GM23248 (cell line): ENCODE measurements around the gene PSMD13. TPM values are rescaled to one million over a fixed set of nuclear protein-coding genes. Genes with fewer than 3 reads are reported as not detected.

Source experiments
- DNase-seq: peaks from one replicate; pipeline ENCODE4 v3.0.0-alpha.2; 2015
- H2AFZ ChIP-seq: fragments of 200-600 bp; sonication (generic); 2 replicates; pipeline ENCODE4 v1.6.1; 2016; ENCODE audit warnings: antibody characterized with exemption
- H3F3A ChIP-seq: fragments of 200-600 bp; sonication (generic); 2 replicates; pipeline ENCODE4 v1.6.1; 2016; ENCODE audit warnings: mild to moderate bottlenecking, antibody characterized with exemption, mixed run types; ENCODE audit not compliant: insufficient read depth
- H3K27ac ChIP-seq: fragments of 200-600 bp; sonication (generic); 2 replicates; pipeline ENCODE4 v1.5.1; 2016; ENCODE audit warnings: mild to moderate bottlenecking
- H3K27me3 ChIP-seq: fragments of 200-600 bp; sonication (generic); replicated peaks from 2 replicates; pipeline ENCODE4 v1.6.1; 2016; ENCODE audit warnings: mild to moderate bottlenecking; ENCODE audit not compliant: insufficient read depth
- H3K36me3 ChIP-seq: fragments of 200-600 bp; sonication (generic); 2 replicates; pipeline ENCODE4 v1.6.1; 2016; ENCODE audit warnings: low read depth, mild to moderate bottlenecking
- H3K4me1 ChIP-seq: fragments of 200-600 bp; sonication (generic); 2 replicates; pipeline ENCODE4 v1.6.1; 2016; ENCODE audit warnings: mild to moderate bottlenecking; ENCODE audit not compliant: insufficient read depth
- H3K4me2 ChIP-seq: fragments of 200-600 bp; sonication (generic); one replicate; pipeline ENCODE4 v1.6.1; 2016; ENCODE audit warnings: mild to moderate bottlenecking; ENCODE audit not compliant: unreplicated experiment
- H3K4me3 ChIP-seq: fragments of 200-600 bp; sonication (generic); 2 replicates; pipeline ENCODE4 v1.5.1; 2016; ENCODE audit warnings: mild to moderate bottlenecking
- H3K79me2 ChIP-seq: fragments of 200-600 bp; sonication (generic); 2 replicates; pipeline ENCODE4 v1.6.1; 2016; ENCODE audit warnings: mild to moderate bottlenecking; ENCODE audit not compliant: insufficient read depth
- H3K9ac ChIP-seq: fragments of 200-600 bp; sonication (generic); 2 replicates; pipeline ENCODE4 v1.6.1; 2016; ENCODE audit warnings: mild to moderate bottlenecking
- H3K9me2 ChIP-seq: fragments of 200-600 bp; sonication (generic); 2 replicates; pipeline ENCODE4 v1.6.1; 2016; ENCODE audit warnings: mixed run types, mild to moderate bottlenecking, moderate library complexity; ENCODE audit not compliant: insufficient read depth
- H3K9me3 ChIP-seq: fragments of 200-600 bp; sonication (generic); one replicate; pipeline ENCODE4 v1.6.1; 2017; ENCODE audit warnings: low read depth
- H4K20me1 ChIP-seq: fragments of 200-600 bp; sonication (generic); 2 replicates; pipeline ENCODE4 v1.6.0; 2016; ENCODE audit not compliant: insufficient read depth
- EZH2 ChIP-seq: fragments of 200-600 bp; sonication (generic); IDR thresholded peaks from 2 replicates; pipeline ENCODE4 v1.6.1; 2018; ENCODE audit warnings: antibody characterized with exemption, mild to moderate bottlenecking; ENCODE audit not compliant: insufficient read depth, poor library complexity, severe bottlenecking
- EZH2phosphoT487 ChIP-seq: fragments of 200-600 bp; sonication (generic); IDR thresholded peaks from 2 replicates; pipeline ENCODE4 v1.6.1; 2018; ENCODE audit warnings: antibody characterized with exemption, moderate library complexity, mild to moderate bottlenecking, low read depth; ENCODE audit not compliant: insufficient read depth
- WGBS, 2 experiments: methylation state at CpG; one replicate each; pipeline ENCODE4 v1.1.6; 2015 to 2017; ENCODE audit warnings: low lambda C conversion rate in 2 of 2, low coverage in 1 of 2; ENCODE audit errors: missing lambda C conversion rate in 2 of 2; 5-methylcytosine and 5-hydroxymethylcytosine counted together
- in situ Hi-C: fragments of 300-500 bp; cut with MboI; formaldehyde crosslinking; loops from 2 replicates; pipeline ENCODE4 v1.15.0; 2020
- polyA plus RNA-seq: library from polyadenylated mRNA; unstranded; fragments of >200 nt; fragmentation: Nextera tagmentation; extraction: Ambion mirVana; gene quantifications from 2 replicates; pipeline ENCODE4 v1.2.1, GENCODE V29; 2016
- total RNA-seq: library from RNA; depleted of rRNA; stranded (reverse); fragments of >200 nt; shearing (Covaris generic); gene quantifications from 2 replicates; pipeline ENCODE4 v1.2.3, GENCODE V29; 2014

Gene PSMD13
- total and polyA plus RNA-seq, 2 experiments from 2014 or later: 145 to 188 TPM

GRCh38 chr11:290621-291231, 54.0 kb downstream of the PSMD13 start:
- WGBS, 2 experiments: 88 to 94% methylated on average over 12 to 13 of the region's 13 CpGs
- H3K9me2 ChIP-seq: no peaks in the 10 kb centered on the region

GRCh38 chr11:291281-292210, 54.8 kb downstream of the PSMD13 start:
- Histone ChIP-seq H4K20me1 (no peaks in the 10 kb centered on the region), H3K9me2 (no peaks in the 10 kb centered on the region), H3K79me2 (no peaks in the 10 kb centered on the region), H3F3A (no peaks in the 10 kb centered on the region), H3K4me3 (no peak overlapping the region), H3K4me1 (no peaks in the 10 kb centered on the region), H3K9me3 (no peaks in the 10 kb centered on the region), H3K4me2 (no peak overlapping the region), H3K9ac (no peak overlapping the region), H2AFZ (no peak overlapping the region), H3K36me3 (no peaks in the 10 kb centered on the region), H3K27me3 (no peaks in the 10 kb centered on the region), H3K27ac (no peak overlapping the region)
- no peak for DNase-seq
- 87 to 89% methylated on average over 41 to 44 of the region's 44 CpGs for WGBS, 2 experiments
- in situ Hi-C loops: no loop called here
- TF ChIP-seq EZH2phosphoT487 (no peak), EZH2 (no peak)

More at GRCh38 chr11:290621-291231, 54.0 kb downstream of the PSMD13 start:
- no peak overlapping the region for H3K4me2 ChIP-seq
- no peaks in the 10 kb centered on the region for H4K20me1 ChIP-seq
- H3K27me3 ChIP-seq: no peaks in the 10 kb centered on the region
- no peak for DNase-seq
- no peaks in the 10 kb centered on the region for H3K9me3 ChIP-seq
- no peaks in the 10 kb centered on the region for H3K36me3 ChIP-seq
- H3F3A ChIP-seq: no peaks in the 10 kb centered on the region
- in situ Hi-C loops: no loop called here
- no peak overlapping the region for H3K4me3 ChIP-seq
- H2AFZ ChIP-seq: no peak overlapping the region
- H3K9ac ChIP-seq: no peak overlapping the region
- no peaks in the 10 kb centered on the region for H3K79me2 ChIP-seq
- H3K27ac ChIP-seq: no peak overlapping the region
- TF ChIP-seq EZH2phosphoT487 (no peak), EZH2 (no peak)
- no peaks in the 10 kb centered on the region for H3K4me1 ChIP-seq

- Histone ChIP-seq H4K20me1 (no peaks in the 10 kb centered on the region), H2AFZ (no peak overlapping the region), H3K4me1 (no peaks in the 10 kb centered on the region), H3K27me3 (no peaks in the 10 kb centered on the region), H3K4me2 (no peak overlapping the region), H3F3A (no peaks in the 10 kb centered on the region), H3K4me3 (no peak overlapping the region), H3K27ac (no peak overlapping the region), H3K9ac (no peak overlapping the region), H3K36me3 (no peaks in the 10 kb centered on the region), H3K79me2 (no peaks in the 10 kb centered on the region), H3K9me3 (no peaks in the 10 kb centered on the region), H3K9me2 (no peaks in the 10 kb centered on the region)
- in situ Hi-C loops: no loop called here
- 91 to 92% methylated on average over 20 to 29 of the region's 29 CpGs for WGBS, 2 experiments
- TF ChIP-seq EZH2: no peak
- no peak for TF ChIP-seq EZH2phosphoT487
- no peak for DNase-seq
These were observed 55.7 kb downstream of the PSMD13 start for GRCh38 chr11:292211-293121.

DNA sequence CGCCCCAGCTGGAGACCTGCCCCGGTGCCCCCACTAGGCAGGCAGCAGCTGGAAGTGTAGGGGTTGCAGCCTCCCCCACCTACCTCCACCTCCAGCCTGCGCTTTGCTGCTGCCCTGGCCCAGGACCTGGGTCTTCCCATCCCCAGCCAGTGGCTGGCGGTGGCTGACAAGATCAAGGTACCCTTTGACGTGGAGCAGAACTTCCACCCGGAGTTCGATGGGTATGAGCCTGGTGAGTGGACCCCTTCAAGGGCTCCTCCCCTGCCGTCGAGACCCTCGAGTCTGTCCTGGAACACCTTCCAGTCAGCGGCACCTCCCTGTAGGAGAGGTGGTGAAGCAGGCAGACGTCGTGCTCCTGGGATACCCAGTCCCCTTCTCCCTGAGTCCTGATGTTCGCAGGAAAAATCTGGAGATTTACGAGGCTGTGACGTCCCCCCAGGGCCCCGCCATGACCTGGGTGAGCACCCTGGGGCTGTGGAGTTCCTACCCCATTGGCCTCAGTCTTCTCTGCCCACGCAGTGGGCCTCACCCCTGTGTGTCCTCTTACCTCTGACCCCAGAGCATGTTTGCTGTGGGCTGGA, 56.6 kb downstream of the PSMD13 start:
- Histone ChIP-seq H4K20me1 (no peaks in the 10 kb centered on the region), H3K36me3 (no peaks in the 10 kb centered on the region), H3K27ac (no peak overlapping the region), H3K9ac (no peak overlapping the region), H3K4me2 (no peak overlapping the region), H3K9me2 (no peaks in the 10 kb centered on the region), H2AFZ (no peak overlapping the region), H3K79me2 (no peaks in the 10 kb centered on the region), H3K4me3 (no peak overlapping the region), H3K4me1 (no peaks in the 10 kb centered on the region), H3F3A (no peaks in the 10 kb centered on the region), H3K27me3 (no peaks in the 10 kb centered on the region), H3K9me3 (no peaks in the 10 kb centered on the region)
- in situ Hi-C loops: no loop called here
- no peak for DNase-seq
- TF ChIP-seq EZH2 (no peak), EZH2phosphoT487 (no peak)
- 81 to 83% methylated on average over 13 to 18 of the region's 18 CpGs for WGBS, 2 experiments
